Erythroblast (primary cell): ENCODE measurements around the gene BLMH.
"Not testable (repeated sequence)": the region's sequence is repeated elsewhere in the genome, so short reads cannot be mapped to it uniquely, and the experiment has no call there.

Source experiments
- GATA1 ChIP-seq: IDR thresholded peaks from 2 replicates; pipeline ENCODE4 v1.6.1; 2011; ENCODE audit warnings: low read depth, mild to moderate bottlenecking, control low read depth, low read length, moderate library complexity
- POLR2A ChIP-seq: IDR thresholded peaks from 2 replicates; pipeline ENCODE4 v1.6.1; 2011; ENCODE audit warnings: mild to moderate bottlenecking, low read length

GRCh38 chr17:30200656-30201055, 91.1 kb downstream of the BLMH start:
- not testable (repeated sequence) for TF ChIP-seq POLR2A, GATA1
